Measurements from ENCODE around the gene ST7L.
"Not testable (repeated sequence)": the region's sequence is repeated elsewhere in the genome, so short reads cannot be mapped to it uniquely, and the experiment has no call there.

The ST7L gene

DNA sequence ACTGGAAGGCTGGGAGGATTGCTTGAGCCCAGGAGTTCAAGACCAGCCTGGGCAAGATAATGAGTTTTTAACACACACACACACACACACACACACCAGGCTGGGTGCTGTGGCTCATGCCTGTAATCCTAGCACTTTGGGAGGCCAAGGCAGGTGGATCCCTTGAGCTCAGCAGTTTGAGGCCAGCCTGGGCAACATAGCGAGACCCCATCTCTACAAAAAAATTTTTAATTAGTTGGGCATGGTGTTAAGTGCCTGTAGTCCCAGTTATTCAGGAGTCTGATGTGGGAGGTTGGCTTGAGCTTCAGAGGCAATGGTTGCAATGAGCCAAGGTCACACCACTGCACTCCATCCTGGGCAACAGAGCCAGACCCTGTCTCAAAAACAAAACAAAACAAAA lies 132.9 kb downstream of the ST7L start:
- ATAC-seq = not testable (repeated sequence)

- no peak for ATAC-seq
Observed at GRCh38 chr1:112478314-112478713, 140.6 kb downstream of the ST7L start.

GRCh38 chr1:112477550-112477949 lies 141.4 kb downstream of the ST7L start:
- ATAC-seq = no peak
